WTC11 (cell line): ENCODE measurements around the gene PPP1CA. TPM values are rescaled to one million over a fixed set of nuclear protein-coding genes. Genes with fewer than 3 reads are reported as not detected.

Source experiments
- CREM ChIP-seq: sonication (generic); formaldehyde crosslinking; IDR thresholded peaks from 2 replicates; pipeline ENCODE4 v1.8.1; 2022; ENCODE audit warnings: mild to moderate bottlenecking, missing genetic modification reagents, moderate library complexity
- GABPB1 ChIP-seq: sonication (generic); formaldehyde crosslinking; IDR thresholded peaks from 2 replicates; pipeline ENCODE4 v1.8.1; 2023; ENCODE audit warnings: mild to moderate bottlenecking, missing genetic modification reagents
- GRHL2 ChIP-seq: fragments of 250-450 bp; sonication (Bioruptor Pico); IDR thresholded peaks from 2 replicates; pipeline ENCODE4 v1.8.0; 2022; ENCODE audit warnings: mild to moderate bottlenecking, moderate library complexity; ENCODE audit not compliant: insufficient replicate concordance, severe bottlenecking
- IRF2 ChIP-seq: sonication (generic); formaldehyde crosslinking; IDR thresholded peaks from 2 replicates; pipeline ENCODE4 v1.8.0; 2022; ENCODE audit warnings: low read depth, missing genetic modification reagents, borderline replicate concordance
- KAT7 ChIP-seq: sonication (generic); formaldehyde crosslinking; IDR thresholded peaks from 2 replicates; pipeline ENCODE4 v1.8.1; 2023; ENCODE audit warnings: missing genetic modification reagents, mild to moderate bottlenecking, borderline replicate concordance
- NR1H2 ChIP-seq: sonication (generic); formaldehyde crosslinking; IDR thresholded peaks from 2 replicates; pipeline ENCODE4 v1.9.0; 2021; ENCODE audit warnings: mild to moderate bottlenecking, moderate library complexity, missing genetic modification reagents
- NR3C1 ChIP-seq: sonication (generic); formaldehyde crosslinking; conservative IDR thresholded peaks from 2 replicates; pipeline ENCODE4 v1.8.1; 2023; ENCODE audit warnings: low read depth, mild to moderate bottlenecking, missing genetic modification reagents
- OVOL2 ChIP-seq: fragments of 250-450 bp; sonication (Bioruptor Pico); IDR thresholded peaks from 2 replicates; pipeline ENCODE4 v1.9.0; 2021; ENCODE audit warnings: mild to moderate bottlenecking, borderline replicate concordance
- PRRX2 ChIP-seq: fragments of 250-450 bp; sonication (Bioruptor Pico); IDR thresholded peaks from 2 replicates; pipeline ENCODE4 v1.8.0; 2021; ENCODE audit warnings: mild to moderate bottlenecking
- SMAD3 ChIP-seq: sonication (generic); formaldehyde crosslinking; IDR thresholded peaks from 2 replicates; pipeline ENCODE4 v1.8.0; 2022; ENCODE audit warnings: missing genetic modification reagents, mild to moderate bottlenecking, borderline replicate concordance
- TEAD1 ChIP-seq: sonication (generic); formaldehyde crosslinking; IDR thresholded peaks from 2 replicates; pipeline ENCODE4 v1.8.0; 2022; ENCODE audit warnings: mild to moderate bottlenecking, missing genetic modification reagents
- ZNF138 ChIP-seq: sonication (generic); formaldehyde crosslinking; conservative IDR thresholded peaks from 2 replicates; pipeline ENCODE4 v1.8.1; 2022; ENCODE audit warnings: mild to moderate bottlenecking, moderate library complexity, missing genetic modification reagents
- ZNF416 ChIP-seq: fragments of 250-450 bp; sonication (Bioruptor Pico); IDR thresholded peaks from 2 replicates; pipeline ENCODE4 v1.9.0; 2021; ENCODE audit warnings: mild to moderate bottlenecking, inconsistent platforms
- ZNF423 ChIP-seq: fragments of 250-450 bp; sonication (Bioruptor Pico); IDR thresholded peaks from 2 replicates; pipeline ENCODE4 v2.1.2; 2022; ENCODE audit warnings: mild to moderate bottlenecking, moderate library complexity
- total RNA-seq: library from RNA; stranded (reverse); gene quantifications from 3 replicates; pipeline ENCODE4 v1.2.3, GENCODE V29; 2021
- TF ChIP-seq, protein P1 (sequence below): fragments of 250-450 bp; sonication (Bioruptor Pico); IDR thresholded peaks from 2 replicates; pipeline ENCODE4 v1.9.0; 2021; ENCODE audit warnings: mild to moderate bottlenecking, borderline replicate concordance
- TF ChIP-seq, protein P2 (sequence below): sonication (generic); formaldehyde crosslinking; IDR thresholded peaks from 2 replicates; pipeline ENCODE4 v1.8.0; 2023; ENCODE audit warnings: missing genetic modification reagents, mild to moderate bottlenecking, borderline replicate concordance
- TF ChIP-seq, protein P3 (sequence below): fragments of 250-450 bp; sonication (Bioruptor Pico); IDR thresholded peaks from 2 replicates; pipeline ENCODE4 v1.9.0; 2021; ENCODE audit warnings: mild to moderate bottlenecking
- TF ChIP-seq, protein P4 (sequence below): sonication (generic); formaldehyde crosslinking; IDR thresholded peaks from 2 replicates; pipeline ENCODE4 v1.8.1; 2023; ENCODE audit warnings: mild to moderate bottlenecking, missing genetic modification reagents
- TF ChIP-seq, protein P5 (sequence below): sonication (generic); formaldehyde crosslinking; IDR thresholded peaks from 2 replicates; pipeline ENCODE4 v1.8.1; 2023; ENCODE audit warnings: mild to moderate bottlenecking, missing genetic modification reagents, moderate library complexity
- TF ChIP-seq, protein P6 (sequence below): sonication (generic); formaldehyde crosslinking; IDR thresholded peaks from 2 replicates; pipeline ENCODE4 v1.8.1; 2022; ENCODE audit warnings: mild to moderate bottlenecking, moderate library complexity, missing genetic modification reagents
- TF ChIP-seq, protein P7 (sequence below): sonication (generic); formaldehyde crosslinking; conservative IDR thresholded peaks from 2 replicates; pipeline ENCODE4 v1.8.1; 2023; ENCODE audit warnings: mild to moderate bottlenecking, low read depth, missing genetic modification reagents, moderate library complexity
- TF ChIP-seq, protein P8 (sequence below): sonication (generic); formaldehyde crosslinking; IDR thresholded peaks from 2 replicates; pipeline ENCODE4 v1.8.1; 2022; ENCODE audit warnings: mild to moderate bottlenecking, missing genetic modification reagents, moderate library complexity, borderline replicate concordance

PPP1CA gene
- total RNA-seq, 1 experiment from 2014 or later, result 220 TPM

DNA sequence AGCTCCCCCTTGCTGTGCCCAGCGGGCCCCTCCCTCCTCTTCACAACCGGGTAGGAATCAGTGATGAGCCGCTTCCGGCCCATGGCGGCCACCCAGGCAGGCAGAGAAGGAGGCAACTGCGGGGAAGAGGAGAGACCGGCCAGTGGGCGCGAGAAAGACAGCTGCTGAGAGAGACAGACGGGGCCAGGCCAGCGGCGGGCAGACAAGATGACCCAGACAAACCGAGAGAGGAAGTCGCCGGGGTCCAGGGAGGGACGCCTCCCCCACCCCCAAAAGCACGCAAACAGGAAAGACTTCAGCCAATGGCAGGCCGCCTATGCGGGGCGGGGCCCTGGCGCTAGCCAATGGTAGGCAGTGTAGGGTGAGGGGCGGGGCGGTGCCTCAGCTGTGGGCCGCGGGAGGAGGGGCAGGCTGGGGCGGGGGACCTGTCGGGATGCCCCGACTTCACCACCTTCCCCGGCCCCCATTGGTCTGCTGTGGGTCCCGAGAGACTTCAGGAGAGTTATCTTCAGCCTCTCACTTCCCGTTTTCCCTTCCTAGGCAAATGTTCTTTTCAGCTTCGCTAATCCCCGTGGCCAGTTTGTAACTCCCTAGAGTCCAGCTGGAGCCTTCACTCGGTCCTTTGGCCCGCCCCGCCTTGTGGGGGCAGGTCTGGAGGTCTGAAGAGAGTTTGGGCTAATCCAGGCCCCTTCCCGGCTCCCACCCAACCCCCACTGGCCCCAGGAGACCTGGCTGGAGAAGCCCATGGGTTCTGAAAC, 48.2 kb downstream of the PPP1CA start, which contains the start of gene POLD4 (continued):
- TF ChIP-seq, protein P1, sequence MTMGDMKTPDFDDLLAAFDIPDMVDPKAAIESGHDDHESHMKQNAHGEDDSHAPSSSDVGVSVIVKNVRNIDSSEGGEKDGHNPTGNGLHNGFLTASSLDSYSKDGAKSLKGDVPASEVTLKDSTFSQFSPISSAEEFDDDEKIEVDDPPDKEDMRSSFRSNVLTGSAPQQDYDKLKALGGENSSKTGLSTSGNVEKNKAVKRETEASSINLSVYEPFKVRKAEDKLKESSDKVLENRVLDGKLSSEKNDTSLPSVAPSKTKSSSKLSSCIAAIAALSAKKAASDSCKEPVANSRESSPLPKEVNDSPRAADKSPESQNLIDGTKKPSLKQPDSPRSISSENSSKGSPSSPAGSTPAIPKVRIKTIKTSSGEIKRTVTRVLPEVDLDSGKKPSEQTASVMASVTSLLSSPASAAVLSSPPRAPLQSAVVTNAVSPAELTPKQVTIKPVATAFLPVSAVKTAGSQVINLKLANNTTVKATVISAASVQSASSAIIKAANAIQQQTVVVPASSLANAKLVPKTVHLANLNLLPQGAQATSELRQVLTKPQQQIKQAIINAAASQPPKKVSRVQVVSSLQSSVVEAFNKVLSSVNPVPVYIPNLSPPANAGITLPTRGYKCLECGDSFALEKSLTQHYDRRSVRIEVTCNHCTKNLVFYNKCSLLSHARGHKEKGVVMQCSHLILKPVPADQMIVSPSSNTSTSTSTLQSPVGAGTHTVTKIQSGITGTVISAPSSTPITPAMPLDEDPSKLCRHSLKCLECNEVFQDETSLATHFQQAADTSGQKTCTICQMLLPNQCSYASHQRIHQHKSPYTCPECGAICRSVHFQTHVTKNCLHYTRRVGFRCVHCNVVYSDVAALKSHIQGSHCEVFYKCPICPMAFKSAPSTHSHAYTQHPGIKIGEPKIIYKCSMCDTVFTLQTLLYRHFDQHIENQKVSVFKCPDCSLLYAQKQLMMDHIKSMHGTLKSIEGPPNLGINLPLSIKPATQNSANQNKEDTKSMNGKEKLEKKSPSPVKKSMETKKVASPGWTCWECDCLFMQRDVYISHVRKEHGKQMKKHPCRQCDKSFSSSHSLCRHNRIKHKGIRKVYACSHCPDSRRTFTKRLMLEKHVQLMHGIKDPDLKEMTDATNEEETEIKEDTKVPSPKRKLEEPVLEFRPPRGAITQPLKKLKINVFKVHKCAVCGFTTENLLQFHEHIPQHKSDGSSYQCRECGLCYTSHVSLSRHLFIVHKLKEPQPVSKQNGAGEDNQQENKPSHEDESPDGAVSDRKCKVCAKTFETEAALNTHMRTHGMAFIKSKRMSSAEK, result no peak
- TF ChIP-seq PRRX2 (CRISPR knock-in tag) (no peak), NR1H2 (no peak), ZNF138 (CRISPR knock-in tag) (no peak), SMAD3 (CRISPR knock-in tag) (no peak), KAT7 (no peak), ZNF416 (CRISPR knock-in tag) (no peak), ZNF423 (CRISPR knock-in tag) (peak; percentile 21; the same call in 1 of the 2 replicates), TEAD1 (no peak; the same call in 1 of the 2 replicates), CREM (CRISPR knock-in tag) (no peak), NR3C1 (CRISPR knock-in tag) (no peak), IRF2 (CRISPR knock-in tag) (no peak), OVOL2 (CRISPR knock-in tag) (no peak), GRHL2 (no peak), GABPB1 (CRISPR knock-in tag) (0 out of 2 replicates have a peak, but pooled peaks have one; percentile 34)
- TF ChIP-seq, protein P2, sequence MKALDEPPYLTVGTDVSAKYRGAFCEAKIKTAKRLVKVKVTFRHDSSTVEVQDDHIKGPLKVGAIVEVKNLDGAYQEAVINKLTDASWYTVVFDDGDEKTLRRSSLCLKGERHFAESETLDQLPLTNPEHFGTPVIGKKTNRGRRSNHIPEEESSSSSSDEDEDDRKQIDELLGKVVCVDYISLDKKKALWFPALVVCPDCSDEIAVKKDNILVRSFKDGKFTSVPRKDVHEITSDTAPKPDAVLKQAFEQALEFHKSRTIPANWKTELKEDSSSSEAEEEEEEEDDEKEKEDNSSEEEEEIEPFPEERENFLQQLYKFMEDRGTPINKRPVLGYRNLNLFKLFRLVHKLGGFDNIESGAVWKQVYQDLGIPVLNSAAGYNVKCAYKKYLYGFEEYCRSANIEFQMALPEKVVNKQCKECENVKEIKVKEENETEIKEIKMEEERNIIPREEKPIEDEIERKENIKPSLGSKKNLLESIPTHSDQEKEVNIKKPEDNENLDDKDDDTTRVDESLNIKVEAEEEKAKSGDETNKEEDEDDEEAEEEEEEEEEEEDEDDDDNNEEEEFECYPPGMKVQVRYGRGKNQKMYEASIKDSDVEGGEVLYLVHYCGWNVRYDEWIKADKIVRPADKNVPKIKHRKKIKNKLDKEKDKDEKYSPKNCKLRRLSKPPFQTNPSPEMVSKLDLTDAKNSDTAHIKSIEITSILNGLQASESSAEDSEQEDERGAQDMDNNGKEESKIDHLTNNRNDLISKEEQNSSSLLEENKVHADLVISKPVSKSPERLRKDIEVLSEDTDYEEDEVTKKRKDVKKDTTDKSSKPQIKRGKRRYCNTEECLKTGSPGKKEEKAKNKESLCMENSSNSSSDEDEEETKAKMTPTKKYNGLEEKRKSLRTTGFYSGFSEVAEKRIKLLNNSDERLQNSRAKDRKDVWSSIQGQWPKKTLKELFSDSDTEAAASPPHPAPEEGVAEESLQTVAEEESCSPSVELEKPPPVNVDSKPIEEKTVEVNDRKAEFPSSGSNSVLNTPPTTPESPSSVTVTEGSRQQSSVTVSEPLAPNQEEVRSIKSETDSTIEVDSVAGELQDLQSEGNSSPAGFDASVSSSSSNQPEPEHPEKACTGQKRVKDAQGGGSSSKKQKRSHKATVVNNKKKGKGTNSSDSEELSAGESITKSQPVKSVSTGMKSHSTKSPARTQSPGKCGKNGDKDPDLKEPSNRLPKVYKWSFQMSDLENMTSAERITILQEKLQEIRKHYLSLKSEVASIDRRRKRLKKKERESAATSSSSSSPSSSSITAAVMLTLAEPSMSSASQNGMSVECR (CRISPR knock-in tag), result peak; percentile 39; the same call in 1 of the 2 replicates
- TF ChIP-seq, protein P3, sequence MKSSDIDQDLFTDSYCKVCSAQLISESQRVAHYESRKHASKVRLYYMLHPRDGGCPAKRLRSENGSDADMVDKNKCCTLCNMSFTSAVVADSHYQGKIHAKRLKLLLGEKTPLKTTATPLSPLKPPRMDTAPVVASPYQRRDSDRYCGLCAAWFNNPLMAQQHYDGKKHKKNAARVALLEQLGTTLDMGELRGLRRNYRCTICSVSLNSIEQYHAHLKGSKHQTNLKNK (CRISPR knock-in tag), result no peak
- TF ChIP-seq, protein P4, sequence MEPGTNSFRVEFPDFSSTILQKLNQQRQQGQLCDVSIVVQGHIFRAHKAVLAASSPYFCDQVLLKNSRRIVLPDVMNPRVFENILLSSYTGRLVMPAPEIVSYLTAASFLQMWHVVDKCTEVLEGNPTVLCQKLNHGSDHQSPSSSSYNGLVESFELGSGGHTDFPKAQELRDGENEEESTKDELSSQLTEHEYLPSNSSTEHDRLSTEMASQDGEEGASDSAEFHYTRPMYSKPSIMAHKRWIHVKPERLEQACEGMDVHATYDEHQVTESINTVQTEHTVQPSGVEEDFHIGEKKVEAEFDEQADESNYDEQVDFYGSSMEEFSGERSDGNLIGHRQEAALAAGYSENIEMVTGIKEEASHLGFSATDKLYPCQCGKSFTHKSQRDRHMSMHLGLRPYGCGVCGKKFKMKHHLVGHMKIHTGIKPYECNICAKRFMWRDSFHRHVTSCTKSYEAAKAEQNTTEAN (CRISPR knock-in tag), result no peak
- TF ChIP-seq, protein P5, sequence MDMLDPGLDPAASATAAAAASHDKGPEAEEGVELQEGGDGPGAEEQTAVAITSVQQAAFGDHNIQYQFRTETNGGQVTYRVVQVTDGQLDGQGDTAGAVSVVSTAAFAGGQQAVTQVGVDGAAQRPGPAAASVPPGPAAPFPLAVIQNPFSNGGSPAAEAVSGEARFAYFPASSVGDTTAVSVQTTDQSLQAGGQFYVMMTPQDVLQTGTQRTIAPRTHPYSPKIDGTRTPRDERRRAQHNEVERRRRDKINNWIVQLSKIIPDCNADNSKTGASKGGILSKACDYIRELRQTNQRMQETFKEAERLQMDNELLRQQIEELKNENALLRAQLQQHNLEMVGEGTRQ (CRISPR knock-in tag), result no peak
- TF ChIP-seq, protein P6, sequence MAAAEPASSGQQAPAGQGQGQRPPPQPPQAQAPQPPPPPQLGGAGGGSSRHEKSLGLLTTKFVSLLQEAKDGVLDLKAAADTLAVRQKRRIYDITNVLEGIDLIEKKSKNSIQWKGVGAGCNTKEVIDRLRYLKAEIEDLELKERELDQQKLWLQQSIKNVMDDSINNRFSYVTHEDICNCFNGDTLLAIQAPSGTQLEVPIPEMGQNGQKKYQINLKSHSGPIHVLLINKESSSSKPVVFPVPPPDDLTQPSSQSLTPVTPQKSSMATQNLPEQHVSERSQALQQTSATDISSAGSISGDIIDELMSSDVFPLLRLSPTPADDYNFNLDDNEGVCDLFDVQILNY (CRISPR knock-in tag), result 0 out of 2 replicates have a peak, but pooled peaks have one; percentile 32
- TF ChIP-seq, protein P7, sequence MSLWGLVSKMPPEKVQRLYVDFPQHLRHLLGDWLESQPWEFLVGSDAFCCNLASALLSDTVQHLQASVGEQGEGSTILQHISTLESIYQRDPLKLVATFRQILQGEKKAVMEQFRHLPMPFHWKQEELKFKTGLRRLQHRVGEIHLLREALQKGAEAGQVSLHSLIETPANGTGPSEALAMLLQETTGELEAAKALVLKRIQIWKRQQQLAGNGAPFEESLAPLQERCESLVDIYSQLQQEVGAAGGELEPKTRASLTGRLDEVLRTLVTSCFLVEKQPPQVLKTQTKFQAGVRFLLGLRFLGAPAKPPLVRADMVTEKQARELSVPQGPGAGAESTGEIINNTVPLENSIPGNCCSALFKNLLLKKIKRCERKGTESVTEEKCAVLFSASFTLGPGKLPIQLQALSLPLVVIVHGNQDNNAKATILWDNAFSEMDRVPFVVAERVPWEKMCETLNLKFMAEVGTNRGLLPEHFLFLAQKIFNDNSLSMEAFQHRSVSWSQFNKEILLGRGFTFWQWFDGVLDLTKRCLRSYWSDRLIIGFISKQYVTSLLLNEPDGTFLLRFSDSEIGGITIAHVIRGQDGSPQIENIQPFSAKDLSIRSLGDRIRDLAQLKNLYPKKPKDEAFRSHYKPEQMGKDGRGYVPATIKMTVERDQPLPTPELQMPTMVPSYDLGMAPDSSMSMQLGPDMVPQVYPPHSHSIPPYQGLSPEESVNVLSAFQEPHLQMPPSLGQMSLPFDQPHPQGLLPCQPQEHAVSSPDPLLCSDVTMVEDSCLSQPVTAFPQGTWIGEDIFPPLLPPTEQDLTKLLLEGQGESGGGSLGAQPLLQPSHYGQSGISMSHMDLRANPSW (CRISPR knock-in tag), result no peak
- TF ChIP-seq, protein P8, sequence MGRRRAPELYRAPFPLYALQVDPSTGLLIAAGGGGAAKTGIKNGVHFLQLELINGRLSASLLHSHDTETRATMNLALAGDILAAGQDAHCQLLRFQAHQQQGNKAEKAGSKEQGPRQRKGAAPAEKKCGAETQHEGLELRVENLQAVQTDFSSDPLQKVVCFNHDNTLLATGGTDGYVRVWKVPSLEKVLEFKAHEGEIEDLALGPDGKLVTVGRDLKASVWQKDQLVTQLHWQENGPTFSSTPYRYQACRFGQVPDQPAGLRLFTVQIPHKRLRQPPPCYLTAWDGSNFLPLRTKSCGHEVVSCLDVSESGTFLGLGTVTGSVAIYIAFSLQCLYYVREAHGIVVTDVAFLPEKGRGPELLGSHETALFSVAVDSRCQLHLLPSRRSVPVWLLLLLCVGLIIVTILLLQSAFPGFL (CRISPR knock-in tag), result no peak
